Measurements from ENCODE around the gene RALGPS1. TPM values are rescaled to one million over a fixed set of nuclear protein-coding genes. Genes with fewer than 3 reads are reported as not detected.

The RALGPS1 gene
- polyA plus RNA-seq, 2 of the 4 experiments (the other 2 are of a cell fraction) = 5.0 to 7.9 TPM

DNA sequence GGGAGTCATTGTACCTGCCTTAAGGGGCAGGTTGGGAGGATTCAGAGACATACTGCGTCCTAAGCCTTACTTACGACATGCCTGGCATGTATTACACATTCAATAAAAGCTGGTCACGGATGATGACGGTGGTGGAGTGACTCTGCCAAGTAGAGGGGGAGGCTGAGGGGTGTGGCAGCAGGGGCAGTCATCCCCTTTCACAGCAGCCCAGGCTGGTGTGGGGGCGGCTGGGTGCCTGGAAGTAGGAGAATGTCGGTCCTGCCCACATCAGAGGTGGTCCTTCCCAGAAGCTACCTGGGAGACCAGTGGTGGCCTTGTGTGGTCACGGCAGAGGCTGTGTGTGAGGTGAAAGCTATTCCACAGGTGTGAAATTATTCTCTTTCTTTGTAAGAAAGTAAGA is 45.2 kb upstream of the RALGPS1 start (continued):
- TF ChIP-seq, protein P1, sequence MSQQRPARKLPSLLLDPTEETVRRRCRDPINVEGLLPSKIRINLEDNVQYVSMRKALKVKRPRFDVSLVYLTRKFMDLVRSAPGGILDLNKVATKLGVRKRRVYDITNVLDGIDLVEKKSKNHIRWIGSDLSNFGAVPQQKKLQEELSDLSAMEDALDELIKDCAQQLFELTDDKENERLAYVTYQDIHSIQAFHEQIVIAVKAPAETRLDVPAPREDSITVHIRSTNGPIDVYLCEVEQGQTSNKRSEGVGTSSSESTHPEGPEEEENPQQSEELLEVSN (IDR thresholded peaks at IDR 0.05; ENCODE audit: borderline replicate concordance, low read depth) = no peak
- TF ChIP-seq, protein P2, sequence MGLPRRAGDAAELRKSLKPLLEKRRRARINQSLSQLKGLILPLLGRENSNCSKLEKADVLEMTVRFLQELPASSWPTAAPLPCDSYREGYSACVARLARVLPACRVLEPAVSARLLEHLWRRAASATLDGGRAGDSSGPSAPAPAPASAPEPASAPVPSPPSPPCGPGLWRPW (IDR thresholded peaks at IDR 0.05) = no peak
- TF ChIP-seq JUN (IDR thresholded peaks at IDR 0.05) (no peak), RFX5 (IDR thresholded peaks at IDR 0.05) (no peak), HOXB5 (CRISPR knock-in tag; IDR thresholded peaks at IDR 0.05) (no peak)

DNA sequence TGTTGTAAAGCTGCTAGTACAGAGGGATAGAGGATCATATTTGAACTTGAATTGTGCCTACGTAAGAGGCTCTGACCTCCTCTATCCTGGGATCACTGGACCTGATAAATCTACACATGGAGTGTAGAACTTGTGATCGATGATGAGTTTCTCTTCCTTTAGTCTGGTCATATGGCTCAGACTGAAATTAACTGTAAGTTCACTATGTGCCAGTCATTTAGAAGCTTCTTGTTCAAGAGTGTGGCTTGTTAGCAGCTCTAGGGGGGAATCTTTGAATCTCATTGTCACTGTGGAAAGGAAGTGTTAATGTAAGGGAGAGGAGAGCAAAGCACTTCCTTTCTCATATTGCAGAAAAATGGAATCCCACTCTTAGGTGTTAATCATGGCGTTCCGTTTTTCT is 42.1 kb upstream of the RALGPS1 start:
- no peak for FAIRE-seq
- no peak overlapping the region for H3K27ac ChIP-seq
- WGBS (ENCODE audit: missing lambda C conversion rate) = 95% methylated on average over 4 of the region's 4 CpGs
- peak in 1 of 2 experiments; percentile 43; a peak in 2 of 6 replicates for ATAC-seq
- TF ChIP-seq NPAS2 (CRISPR knock-in tag; IDR thresholded peaks at IDR 0.05; ENCODE audit: borderline replicate concordance) = no peak
- no peak for TF ChIP-seq ZC3H11A (IDR thresholded peaks at IDR 0.05)
- TF ChIP-seq, protein P3, sequence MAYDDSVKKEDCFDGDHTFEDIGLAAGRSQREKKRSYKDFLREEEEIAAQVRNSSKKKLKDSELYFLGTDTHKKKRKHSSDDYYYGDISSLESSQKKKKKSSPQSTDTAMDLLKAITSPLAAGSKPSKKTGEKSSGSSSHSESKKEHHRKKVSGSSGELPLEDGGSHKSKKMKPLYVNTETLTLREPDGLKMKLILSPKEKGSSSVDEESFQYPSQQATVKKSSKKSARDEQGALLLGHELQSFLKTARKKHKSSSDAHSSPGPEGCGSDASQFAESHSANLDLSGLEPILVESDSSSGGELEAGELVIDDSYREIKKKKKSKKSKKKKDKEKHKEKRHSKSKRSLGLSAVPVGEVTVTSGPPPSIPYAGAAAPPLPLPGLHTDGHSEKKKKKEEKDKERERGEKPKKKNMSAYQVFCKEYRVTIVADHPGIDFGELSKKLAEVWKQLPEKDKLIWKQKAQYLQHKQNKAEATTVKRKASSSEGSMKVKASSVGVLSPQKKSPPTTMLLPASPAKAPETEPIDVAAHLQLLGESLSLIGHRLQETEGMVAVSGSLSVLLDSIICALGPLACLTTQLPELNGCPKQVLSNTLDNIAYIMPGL (CRISPR knock-in tag; IDR thresholded peaks at IDR 0.05; ENCODE audit: borderline replicate concordance) = no peak
- TF ChIP-seq HOXA7 (CRISPR knock-in tag; IDR thresholded peaks at IDR 0.05) = no peak
- no peak for TF ChIP-seq KDM5A (IDR thresholded peaks at IDR 0.05)
- TF ChIP-seq MAFK (IDR thresholded peaks at IDR 0.05; ENCODE audit: partially characterized antibody) = no peak
- TF ChIP-seq CBX2 (IDR thresholded peaks at IDR 0.05; ENCODE audit: borderline replicate concordance, low read depth) = no peak
- TF ChIP-seq JUN (IDR thresholded peaks at IDR 0.05) = no peak
- TF ChIP-seq CHD2 (IDR thresholded peaks at IDR 0.05; ENCODE audit: low read length, partially characterized antibody) = no peak
- no peak for TF ChIP-seq NFE2L2 (conservative IDR thresholded peaks at IDR 0.05; ENCODE audit: low read length)
- TF ChIP-seq TFCP2L1 (CRISPR knock-in tag; IDR thresholded peaks at IDR 0.05) = no peak
- TF ChIP-seq HEYL (CRISPR knock-in tag; IDR thresholded peaks at IDR 0.05) = no peak
- TF ChIP-seq CHD4 (IDR thresholded peaks at IDR 0.05; ENCODE audit: borderline replicate concordance) = no peak
- no peak for TF ChIP-seq EHMT2 (IDR thresholded peaks at IDR 0.05; ENCODE audit: low read depth)
- TF ChIP-seq ZFP36 (IDR thresholded peaks at IDR 0.05; ENCODE audit: borderline replicate concordance, partially characterized antibody) = no peak
- TF ChIP-seq ZSCAN20 (CRISPR knock-in tag; IDR thresholded peaks at IDR 0.05) = no peak
- TF ChIP-seq MYC (IDR thresholded peaks at IDR 0.05; ENCODE audit: borderline replicate concordance, low read length) = no peak
- TF ChIP-seq NR3C1 (IDR thresholded peaks at IDR 0.05) = no peak
- TF ChIP-seq EP300 (IDR thresholded peaks at IDR 0.05) = no peak
- TF ChIP-seq CBX8 (IDR thresholded peaks at IDR 0.05) = no peak
- POLR2A ChIA-PET = no interaction called here
- no peaks in the 10 kb centered on the region for H3K9me3 ChIP-seq
- DNase-seq (ENCODE audit: low read depth in 1 of 2, low spot score in 1 of 2) = no peak
- H3K4me1 ChIP-seq = 0 out of 3 replicates have a peak, but pooled peaks cover 5% of the 10 kb centered on the region
- CTCF ChIA-PET = no interaction called here
- H3K4me3 ChIP-seq = no peak overlapping the region
- H3K4me2 ChIP-seq = no peak overlapping the region

DNA sequence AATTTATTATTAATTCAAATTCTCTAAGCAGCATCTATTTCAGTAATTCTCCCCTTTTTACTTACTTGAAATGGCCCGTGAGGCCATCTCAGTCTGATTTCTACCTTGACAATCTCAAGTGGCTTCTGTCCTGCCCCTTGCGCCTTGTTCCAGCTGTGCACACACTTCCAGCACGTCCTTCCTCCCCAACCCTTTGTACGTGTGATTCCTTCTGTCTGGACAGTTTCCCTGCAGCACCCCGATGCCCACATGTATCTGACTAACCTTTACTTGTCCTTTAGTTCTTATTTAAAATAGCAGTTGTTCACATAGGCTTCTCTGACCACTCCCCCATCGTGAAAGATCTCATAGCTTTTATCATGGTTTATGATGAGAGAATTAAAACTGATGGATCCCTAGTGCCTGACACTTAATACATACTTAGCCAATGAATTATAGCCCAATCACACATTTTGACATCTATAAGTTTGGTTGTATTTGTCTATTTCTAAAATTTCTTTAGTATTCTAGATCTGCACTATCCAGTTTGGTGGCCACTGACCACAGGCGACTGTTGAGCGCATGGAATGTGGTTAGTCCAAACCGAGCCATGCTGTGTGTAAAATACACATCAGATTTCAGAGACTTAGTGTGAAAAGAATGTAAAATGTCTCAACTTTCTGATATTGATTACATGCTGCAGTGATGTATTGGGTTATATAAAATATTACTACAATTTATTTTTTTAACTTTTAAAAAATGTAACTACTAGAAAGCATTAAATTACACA is 39.9 kb upstream of the RALGPS1 start:
- no peak overlapping the region for H3K4me2 ChIP-seq
- no peak for TF ChIP-seq RAD21 (conservative IDR thresholded peaks at IDR 0.05 in 1 of 2, IDR thresholded peaks at IDR 0.05 in 1 of 2)
- TF ChIP-seq HDAC2 (IDR thresholded peaks at IDR 0.05) = no peak
- TF ChIP-seq, protein P4, sequence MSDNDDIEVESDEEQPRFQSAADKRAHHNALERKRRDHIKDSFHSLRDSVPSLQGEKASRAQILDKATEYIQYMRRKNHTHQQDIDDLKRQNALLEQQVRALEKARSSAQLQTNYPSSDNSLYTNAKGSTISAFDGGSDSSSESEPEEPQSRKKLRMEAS (IDR thresholded peaks at IDR 0.05) = no peak
- no peak for TF ChIP-seq FOXS1 (CRISPR knock-in tag; IDR thresholded peaks at IDR 0.05)
- H3K4me3 ChIP-seq = no peak overlapping the region
- FAIRE-seq (no peak), DNase-seq (ENCODE audit: low read depth in 1 of 2, low spot score in 1 of 2) (no peak), ATAC-seq (peak in 1 of 2 experiments; percentile 31; a peak in 2 of 6 replicates)
- 78% methylated on average over 9 of the region's 9 CpGs for WGBS (ENCODE audit: missing lambda C conversion rate)
- H3K4me1 ChIP-seq = 0 out of 3 replicates have a peak, but pooled peaks cover 5% of the 10 kb centered on the region
- H3K9me3 ChIP-seq = no peaks in the 10 kb centered on the region
- CTCF ChIA-PET = interaction anchor here (0.8 kb wide), 1 partner anchor 95 kb away, joined by 3 read pairs; no protein-coding TSS in a partner anchor
- POLR2A ChIA-PET = no interaction called here
- no peak overlapping the region for H3K27ac ChIP-seq

Measured in A549 (cell line).